ENCODE data around the gene RBM6.
"Not testable (repeated sequence)": the region's sequence is repeated elsewhere in the genome, so short reads cannot be mapped to it uniquely, and the experiment has no call there.

RBM6 gene

DNA sequence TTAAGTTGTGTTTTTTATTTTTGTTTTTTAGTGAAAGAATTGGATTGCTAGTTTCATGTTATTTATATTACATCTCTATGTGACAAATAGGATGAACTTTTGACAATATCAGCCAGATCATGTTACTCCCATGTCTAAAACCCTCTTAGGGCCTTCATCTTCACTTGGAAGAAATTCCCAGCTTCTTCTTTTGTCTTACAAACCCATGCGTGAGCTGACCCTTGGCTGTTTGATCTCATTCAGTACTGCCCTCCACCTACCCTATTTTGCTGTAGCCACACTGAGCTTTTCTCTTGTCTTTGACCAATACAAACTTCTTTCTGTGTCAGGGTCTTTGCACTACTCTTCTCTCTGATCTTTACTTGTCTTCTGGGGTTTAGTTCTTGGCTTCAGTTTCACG lies 37.0 kb downstream of the RBM6 start:
- in situ Hi-C loops (cut with MboI; ENCODE audit: low sequenced_read_pairs) = no loop called here

DNA sequence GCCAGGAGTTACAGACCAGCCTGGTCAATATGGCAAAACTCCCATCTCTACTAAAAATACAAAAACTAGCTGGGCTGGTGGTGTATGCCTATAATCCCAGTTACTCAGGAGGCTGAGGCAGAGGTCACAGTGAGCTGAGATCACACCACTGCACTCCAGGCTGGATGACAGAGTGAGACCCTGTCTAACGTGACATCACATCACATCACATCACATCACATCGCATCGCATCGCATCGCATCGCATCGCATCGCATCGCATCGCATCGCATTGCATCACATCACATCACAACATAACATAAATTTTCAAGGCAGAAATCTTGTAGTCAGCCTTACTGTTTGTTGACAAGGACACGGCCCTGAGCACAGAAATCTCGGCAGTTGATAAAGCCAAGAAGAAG lies 44.4 kb downstream of the RBM6 start:
- in situ Hi-C loops (cut with MboI; ENCODE audit: low sequenced_read_pairs) = no loop called here

DNA sequence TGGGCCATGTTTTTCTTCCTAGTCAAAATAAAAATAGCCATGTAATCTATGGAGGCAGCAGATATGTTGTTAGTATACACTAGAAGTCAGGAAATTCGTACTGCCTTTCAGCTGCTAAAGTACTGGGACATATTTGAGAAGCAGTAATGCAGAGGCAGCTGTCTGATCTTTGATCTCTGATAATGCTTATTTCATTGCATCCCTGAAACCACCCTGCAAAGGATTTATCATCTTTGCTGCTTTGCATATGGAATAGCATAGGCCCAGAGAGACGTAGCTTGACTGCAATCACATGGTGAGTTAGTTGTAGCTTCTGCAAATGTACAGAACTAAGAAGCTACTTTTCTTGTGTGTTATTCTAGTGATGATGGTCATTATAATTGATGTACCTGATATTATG lies 52.4 kb downstream of the RBM6 start:
- in situ Hi-C loops (cut with MboI; ENCODE audit: low sequenced_read_pairs) = no loop called here

DNA sequence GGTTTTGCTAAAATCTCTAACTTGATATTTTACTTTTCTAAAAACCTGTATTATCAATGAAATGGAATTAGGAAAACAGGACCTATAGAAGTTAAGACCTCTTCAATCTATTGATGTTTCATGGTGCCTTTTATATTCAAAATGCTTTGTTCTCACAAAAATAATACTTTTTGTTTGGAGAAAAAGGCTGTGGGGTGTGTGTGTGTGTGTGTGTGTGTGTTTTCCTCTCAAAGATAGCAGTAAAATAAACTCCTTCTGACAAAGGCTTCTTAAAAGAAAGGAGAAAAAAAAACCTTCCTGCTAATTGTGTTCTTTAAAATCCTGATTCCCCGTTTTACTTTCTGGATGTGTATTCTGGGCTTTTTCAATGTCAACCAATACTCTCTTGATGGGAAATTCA lies 54.5 kb downstream of the RBM6 start:
- in situ Hi-C loops (cut with MboI; ENCODE audit: low sequenced_read_pairs) = no loop called here

DNA sequence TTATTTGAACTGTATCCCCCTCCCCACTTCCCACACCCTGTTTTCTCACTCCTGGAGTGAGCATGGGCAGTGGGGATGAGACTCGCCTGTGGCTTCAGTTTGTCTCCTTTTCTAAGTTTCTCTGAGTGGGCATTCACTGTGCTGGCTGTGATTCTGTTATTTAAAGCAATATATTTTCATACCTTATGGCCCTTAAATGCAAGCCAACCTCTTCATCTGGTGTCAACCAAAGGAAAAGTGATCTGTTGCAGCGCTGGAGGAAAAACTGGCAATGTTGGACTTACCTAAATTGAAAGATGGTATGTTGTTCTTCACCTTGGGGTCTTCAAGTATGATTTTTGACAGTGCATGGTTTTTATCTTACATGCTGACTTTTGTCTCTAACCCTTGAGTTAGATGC lies 56.1 kb downstream of the RBM6 start:
- in situ Hi-C loops (cut with MboI; ENCODE audit: low sequenced_read_pairs) = no loop called here

DNA sequence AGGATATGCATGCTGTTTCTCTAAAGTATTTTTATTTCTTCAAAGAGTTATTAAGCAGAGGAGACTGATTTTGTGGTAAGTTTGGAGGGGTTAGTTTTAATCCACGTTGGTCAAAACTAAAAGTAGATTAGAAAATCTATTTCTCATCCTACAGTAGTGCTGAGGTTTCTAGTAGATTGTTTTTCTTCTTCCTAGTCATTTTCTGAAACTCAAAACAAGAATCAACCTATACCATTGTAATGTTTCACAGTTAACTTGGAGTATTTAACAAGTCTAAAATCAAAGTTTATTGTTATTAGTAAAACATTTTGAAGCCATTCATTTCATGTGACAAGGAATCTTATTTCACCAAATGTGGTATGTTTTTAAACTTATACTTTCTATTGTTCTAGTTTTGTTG lies 57.9 kb downstream of the RBM6 start:
- in situ Hi-C loops (cut with MboI; ENCODE audit: low sequenced_read_pairs) = no loop called here

DNA sequence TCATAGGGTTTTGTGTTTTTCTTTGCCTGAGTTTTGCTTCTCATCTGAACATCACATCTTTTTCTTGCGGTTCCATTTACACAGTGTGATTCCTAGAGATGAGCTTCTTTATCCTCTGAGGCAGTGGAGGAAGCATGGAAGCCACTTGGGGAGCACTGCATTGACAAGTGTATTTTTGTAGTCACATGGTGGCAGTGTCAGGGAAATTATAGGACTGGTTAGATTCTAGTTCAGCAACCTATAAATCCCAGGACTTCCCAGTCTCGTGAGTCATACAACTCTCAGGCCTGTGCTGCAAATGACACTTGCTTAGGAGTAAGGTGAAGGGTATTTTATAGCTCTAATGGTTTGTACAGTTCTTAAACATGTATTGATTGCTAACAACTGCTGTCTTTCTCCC lies 58.4 kb downstream of the RBM6 start:
- in situ Hi-C loops (cut with MboI; ENCODE audit: low sequenced_read_pairs) = no loop called here

- in situ Hi-C loops (cut with MboI; ENCODE audit: low sequenced_read_pairs) = no loop called here
Observed at GRCh38 chr3:50001511-50001910, 61.6 kb downstream of the RBM6 start.

GRCh38 chr3:50003216-50003615 lies 63.3 kb downstream of the RBM6 start:
- in situ Hi-C loops (cut with MboI; ENCODE audit: low sequenced_read_pairs) = no loop called here

DNA sequence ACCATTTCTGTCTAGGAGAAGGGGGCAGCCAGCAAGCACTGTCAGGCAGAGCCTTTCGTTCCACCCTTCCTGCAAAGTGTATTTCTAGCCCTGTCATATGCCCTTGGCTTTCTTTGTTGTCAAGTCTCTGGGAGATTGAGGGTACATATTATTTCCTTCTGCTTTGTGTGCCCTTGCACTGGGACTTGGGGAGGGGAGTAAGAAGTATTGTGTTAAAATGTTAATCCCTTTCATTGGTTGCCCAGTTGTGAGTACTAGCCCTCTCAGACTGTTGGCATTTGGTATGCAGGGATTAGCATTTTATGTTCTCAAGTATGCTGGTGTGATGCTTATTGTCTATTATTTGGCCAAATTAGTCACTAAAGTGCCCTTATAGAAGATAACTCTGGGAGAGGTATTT lies 63.9 kb downstream of the RBM6 start:
- in situ Hi-C loops (cut with MboI; ENCODE audit: low sequenced_read_pairs) = no loop called here

- in situ Hi-C loops (cut with MboI; ENCODE audit: low sequenced_read_pairs) = no loop called here
Observed at GRCh38 chr3:50008931-50009330, 69.0 kb downstream of the RBM6 start.

DNA sequence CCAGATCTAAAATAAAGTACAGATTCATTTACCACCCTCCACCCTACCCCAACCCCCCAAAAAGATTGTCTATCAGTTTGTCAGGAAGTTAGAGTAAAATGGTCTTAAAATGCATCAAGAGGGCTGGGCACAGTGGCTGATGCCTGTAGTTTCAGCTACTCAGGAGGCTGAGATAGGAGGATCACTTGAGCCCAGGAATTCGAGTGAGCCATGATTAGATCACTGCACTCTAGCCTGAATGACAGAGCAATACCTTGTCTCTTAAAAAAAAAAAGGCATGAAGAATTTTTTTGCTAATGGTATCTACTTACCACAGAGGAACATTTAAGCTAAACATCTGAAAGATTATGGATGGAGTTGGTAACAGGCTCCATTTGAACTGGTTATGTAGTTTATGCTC lies 71.0 kb downstream of the RBM6 start:
- in situ Hi-C loops (cut with MboI; ENCODE audit: low sequenced_read_pairs) = no loop called here

GRCh38 chr3:50015918-50016317 lies 76.0 kb downstream of the RBM6 start:
- in situ Hi-C loops (cut with MboI; ENCODE audit: low sequenced_read_pairs) = no loop called here

DNA sequence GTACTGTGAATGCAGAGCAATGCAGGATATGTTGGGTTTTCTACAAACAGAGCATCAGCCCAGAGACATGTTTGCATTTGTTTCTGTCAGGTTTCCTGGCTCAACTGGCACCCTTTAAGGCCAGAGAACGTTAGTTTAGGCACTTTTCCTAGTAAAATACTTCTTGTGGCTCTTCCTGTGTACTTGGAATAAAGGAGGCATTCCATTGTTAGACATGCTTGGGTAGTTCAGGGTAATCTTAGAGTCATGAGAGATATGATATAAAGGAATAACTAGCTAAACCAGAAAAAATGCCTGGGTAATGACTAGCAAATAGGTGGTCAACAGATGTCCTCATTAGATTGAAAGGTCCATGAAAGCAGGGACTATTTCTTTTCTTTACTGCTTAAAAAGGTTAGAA lies 88.4 kb downstream of the RBM6 start:
- in situ Hi-C loops (cut with MboI; ENCODE audit: low sequenced_read_pairs) = no loop called here

GRCh38 chr3:50031201-50031600 lies 91.3 kb downstream of the RBM6 start:
- in situ Hi-C loops (cut with MboI; ENCODE audit: low sequenced_read_pairs) = not testable (repeated sequence)

DNA sequence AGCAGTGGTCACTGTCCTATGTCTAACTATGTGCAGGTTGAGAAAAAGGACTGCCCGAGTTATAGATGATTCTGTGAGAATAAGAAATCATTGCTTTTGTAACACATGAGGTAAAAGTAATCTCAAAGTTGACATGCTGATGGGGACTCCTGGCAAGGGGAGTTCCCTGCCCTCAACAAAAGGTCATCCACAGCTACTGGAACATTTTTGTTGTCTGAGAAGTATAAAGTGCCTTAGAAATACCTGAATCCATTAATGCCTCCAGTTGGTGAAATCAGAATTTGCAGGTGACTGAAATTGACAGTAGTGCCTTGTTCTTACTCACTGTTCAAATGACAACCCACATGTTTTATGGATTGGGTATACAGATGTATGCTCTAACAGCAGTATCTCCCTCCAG lies 105.0 kb downstream of the RBM6 start:
- in situ Hi-C loops (cut with MboI; ENCODE audit: low sequenced_read_pairs) = no loop called here

DNA sequence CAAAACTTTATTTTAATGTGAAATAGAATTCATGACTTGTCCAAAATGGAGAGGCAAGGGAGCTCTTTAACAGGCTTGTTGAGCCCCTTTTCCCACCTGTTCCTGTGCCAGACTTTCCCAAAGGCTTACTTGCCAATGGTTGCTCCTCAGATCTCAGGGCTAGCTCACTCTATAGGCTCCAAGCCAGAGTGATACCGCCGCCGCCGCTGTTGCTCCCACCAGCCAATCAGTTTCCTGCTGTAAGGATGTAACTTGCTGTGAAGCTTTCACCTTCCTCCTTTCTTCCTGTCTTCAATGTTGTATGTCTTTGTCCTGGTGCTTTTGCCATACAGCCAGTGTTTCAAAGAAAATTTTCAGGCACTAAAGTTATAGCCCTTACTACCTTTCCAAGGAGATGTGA lies 107.5 kb downstream of the RBM6 start:
- in situ Hi-C loops (cut with MboI; ENCODE audit: low sequenced_read_pairs) = no loop called here

- in situ Hi-C loops (cut with MboI; ENCODE audit: low sequenced_read_pairs) = no loop called here
Observed at GRCh38 chr3:50050361-50050760, 110.4 kb downstream of the RBM6 start.

- in situ Hi-C loops (cut with MboI; ENCODE audit: low sequenced_read_pairs) = no loop called here
Observed at GRCh38 chr3:50057756-50058155, 117.8 kb downstream of the RBM6 start.

- in situ Hi-C loops (cut with MboI; ENCODE audit: low sequenced_read_pairs) = no loop called here
Observed at GRCh38 chr3:50068134-50068533, 128.2 kb downstream of the RBM6 start.

GRCh38 chr3:50078091-50078490 lies 138.1 kb downstream of the RBM6 start:
- in situ Hi-C loops (cut with MboI; ENCODE audit: low sequenced_read_pairs) = no loop called here

- in situ Hi-C loops (cut with MboI; ENCODE audit: low sequenced_read_pairs) = no loop called here
Observed at GRCh38 chr3:50078622-50079021, 138.7 kb downstream of the RBM6 start.

DNA sequence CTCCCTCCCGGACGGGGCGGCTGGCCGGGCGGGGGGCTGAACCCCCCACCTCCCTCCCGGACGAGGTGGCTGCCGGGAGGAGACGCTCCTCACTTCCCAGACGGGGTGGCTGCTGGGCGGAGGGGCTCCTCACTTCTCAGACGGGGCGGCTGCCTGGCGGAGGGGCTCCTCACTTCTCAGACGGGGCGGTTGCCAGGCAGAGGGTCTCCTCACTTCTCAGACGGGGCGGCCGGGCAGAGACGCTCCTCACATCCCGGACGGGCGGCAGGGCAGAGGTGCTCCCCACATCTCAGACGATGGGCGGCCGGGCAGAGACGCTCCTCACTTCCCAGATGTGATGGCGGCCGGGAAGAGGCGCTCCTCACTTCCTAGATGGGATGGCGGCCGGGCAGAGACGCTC lies 145.0 kb downstream of the RBM6 start:
- in situ Hi-C loops (cut with MboI; ENCODE audit: low sequenced_read_pairs) = not testable (repeated sequence)

All from HL-60/S4 (cell line).